ENCODE results near the gene ZNF32. TPM values are rescaled to one million over a fixed set of nuclear protein-coding genes. Genes with fewer than 3 reads are reported as not detected.

ZNF32 gene
- total and polyA plus RNA-seq, 9 donors, result 42.5 to 63.5 (median 47.4) TPM

DNA sequence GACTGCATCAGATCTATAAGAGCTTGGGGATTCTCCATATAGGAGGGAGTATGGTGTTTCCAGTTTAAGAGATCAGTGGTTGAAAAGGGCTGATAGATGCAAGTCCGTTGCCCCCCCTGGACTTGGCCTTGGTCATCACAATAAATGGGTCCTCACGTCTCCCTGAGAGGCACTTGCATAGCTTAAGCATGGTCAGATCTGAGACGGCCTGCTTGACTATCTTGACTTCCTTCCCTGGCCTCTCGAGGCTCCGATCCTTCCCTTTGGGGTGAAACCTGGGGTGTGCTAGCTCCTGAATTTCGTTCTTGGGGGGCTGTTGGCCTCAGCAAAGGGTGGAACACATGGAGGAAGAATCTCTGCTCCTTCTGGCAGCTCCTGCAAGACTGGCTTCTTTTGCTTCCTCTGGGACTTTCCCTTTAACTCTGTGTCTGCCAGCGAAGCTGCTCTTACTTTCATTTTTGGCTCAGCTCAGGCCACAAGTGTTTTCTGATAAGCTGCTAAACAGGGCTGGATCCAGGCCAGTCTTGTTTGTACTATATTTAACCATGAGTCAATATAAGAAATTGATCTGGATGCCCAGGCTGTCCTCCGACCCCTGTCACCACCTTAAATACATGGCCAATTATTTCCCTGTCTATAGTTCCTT, 53.6 kb downstream of the ZNF32 start:
- Histone ChIP-seq H3K27ac (ENCODE audit: low read length) (no peak overlapping the region), H3K4me3 (ENCODE audit: low read length) (no peak overlapping the region), H3K36me3 (ENCODE audit: control insufficient read depth, insufficient read depth, low read length) (no peaks in the 10 kb centered on the region), H3K9me3 (replicated peaks; ENCODE audit: control insufficient read depth, low read depth, low read length) (no peaks in the 10 kb centered on the region), H3K4me1 (ENCODE audit: control insufficient read depth, insufficient read depth, low read length) (peaks cover 18% of the 10 kb centered on the region), H3K27me3 (ENCODE audit: control insufficient read depth, insufficient read depth, low read length) (peaks cover 2% of the 10 kb centered on the region)
- 24% methylated on average over 6 of the region's 8 CpGs for WGBS (ENCODE audit: insufficient coverage)
- DNase-seq, result peak; percentile 58

Other genes with a start within 250 kb of the ZNF32 start
- 100 TPM for gene HNRNPF, start 239.7 kb downstream of the ZNF32 start, total RNA-seq
- 100 to 1,000 TPM; 109 to 151 (median 115) TPM for gene HNRNPF, start 239.7 kb downstream of the ZNF32 start, polyA plus RNA-seq (ENCODE audit: insufficient read depth in 1 of 8, insufficient read length in 8 of 8, low replicate concordance in 1 of 8)
- 5.9 TPM for gene ZNF487, start 211.8 kb downstream of the ZNF32 start, total RNA-seq
- gene ZNF487, start 211.8 kb downstream of the ZNF32 start, polyA plus RNA-seq (ENCODE audit: insufficient read depth in 1 of 8, insufficient read length in 8 of 8, low replicate concordance in 1 of 8), result 1 to 10 TPM; 3.6 to 5.1 (median 4.1) TPM
- gene ZNF239, start 74.3 kb downstream of the ZNF32 start, total RNA-seq, result 8.2 TPM
- 10 to 100 TPM in 1 of 8 donors, 1 to 10 TPM in 7; 5.7 to 10.8 (median 7.1) TPM for gene ZNF239, start 74.3 kb downstream of the ZNF32 start, polyA plus RNA-seq (ENCODE audit: insufficient read depth in 1 of 8, insufficient read length in 8 of 8, low replicate concordance in 1 of 8)
- gene ZNF485, start 42.4 kb downstream of the ZNF32 start, total RNA-seq, result 5.1 TPM
- gene ZNF485, start 42.4 kb downstream of the ZNF32 start, polyA plus RNA-seq (ENCODE audit: insufficient read depth in 1 of 8, insufficient read length in 8 of 8, low replicate concordance in 1 of 8), result 1 to 10 TPM; 2.5 to 3.4 (median 3.1) TPM